CD4-positive, alpha-beta T cell (primary cell): Measurements from ENCODE around the gene WDR46. TPM values are rescaled to one million over a fixed set of nuclear protein-coding genes. Genes with fewer than 3 reads are reported as not detected.

Source experiments
- ATAC-seq: fragments of 200-7000 bp; cut with Tn5 transposase; one replicate; pipeline ENCODE4 v1.10.0; 2022; ENCODE audit warnings: mild to moderate bottlenecking; ENCODE audit not compliant: poor library complexity
- CTCF ChIA-PET: fragments of 350-600 bp; sonication (Branson Sonifier 250); formaldehyde crosslinking; loops from one replicate; lab custom pipeline; 2021; ENCODE audit warnings: antibody characterized with exemption, inconsistent platforms; lab: Charles Lee
- POLR2A ChIA-PET: fragments of 350-600 bp; sonication (Branson Sonifier 250); formaldehyde crosslinking; loops from one replicate; lab custom pipeline; 2021; ENCODE audit warnings: antibody characterized with exemption, inconsistent platforms; lab: Charles Lee
- DNase-seq, 14 experiments: peaks; one replicate each; pipeline ENCODE4 v3.0.0-alpha.2; 2013 to 2020; ENCODE audit warnings: mixed read lengths in 2 of 14
- H3K27ac ChIP-seq, 2 donors: one replicate each; pipeline versions ENCODE4 v1.5.1 to v1.7.0; 2013; ENCODE audit warnings: low read length in 2 of 2, low read depth in 1 of 2, mild to moderate bottlenecking in 1 of 2
- H3K27me3 ChIP-seq, 2 experiments: 1 replicate in 1 of 2; 2 replicates in 1 of 2; pipeline versions ENCODE4 v1.6.1 to v1.7.0; 2013; ENCODE audit warnings: low read length in 2 of 2, control low read depth in 1 of 2, mild to moderate bottlenecking in 1 of 2, moderate library complexity in 1 of 2; ENCODE audit not compliant: insufficient read depth in 2 of 2, control insufficient read depth in 1 of 2
- H3K36me3 ChIP-seq: one replicate; pipeline ENCODE4 v1.6.1; 2013; ENCODE audit warnings: low read length, control low read depth; ENCODE audit not compliant: insufficient read depth
- H3K4me1 ChIP-seq: one replicate; pipeline ENCODE4 v1.6.1; 2013; ENCODE audit warnings: low read length, control low read depth; ENCODE audit not compliant: insufficient read depth
- H3K4me3 ChIP-seq: one replicate; pipeline ENCODE4 v1.5.1; 2013; ENCODE audit warnings: mild to moderate bottlenecking, low read length, moderate library complexity
- H3K9me3 ChIP-seq, 2 experiments: 1 replicate in 1 of 2; 2 replicates in 1 of 2; pipeline versions ENCODE4 v1.6.1 to v1.7.0; 2013; ENCODE audit warnings: low read length in 2 of 2, mild to moderate bottlenecking in 2 of 2, control low read depth in 1 of 2, moderate library complexity in 1 of 2; ENCODE audit not compliant: control insufficient read depth in 1 of 2, insufficient read depth in 1 of 2
- H3K27ac Mint-ChIP-seq: one replicate; pipeline ENCODE4 v1.8.0; 2020; ENCODE audit warnings: mixed read lengths
- H3K27me3 Mint-ChIP-seq: one replicate; pipeline ENCODE4 v1.8.0; 2021; ENCODE audit warnings: mixed read lengths
- H3K36me3 Mint-ChIP-seq: one replicate; pipeline ENCODE4 v1.8.0; 2021; ENCODE audit warnings: low read depth, mixed read lengths
- H3K4me1 Mint-ChIP-seq: one replicate; pipeline ENCODE4 v1.8.0; 2021; ENCODE audit warnings: low read depth, mixed read lengths
- H3K4me3 Mint-ChIP-seq: one replicate; pipeline ENCODE4 v1.8.0; 2020; ENCODE audit warnings: mild to moderate bottlenecking, mixed read lengths
- H3K9me3 Mint-ChIP-seq: one replicate; pipeline ENCODE4 v1.8.0; 2020; ENCODE audit warnings: mixed read lengths
- intact Hi-C, 2 experiments: fragments of 100-400 bp; cut with DNase I in 1 of 2; cut with micrococcal nuclease in 1 of 2; formaldehyde crosslinking; loops; one replicate each; pipeline versions ENCODE4 v1.15.1 to v1.9.0; 2023 to 2025; cut with DNase I, micrococcal nuclease
- total RNA-seq, 174 experiments: library from RNA in 2 of 174; stranded (reverse) in 2 of 174; gene quantifications; one replicate each; pipeline ENCODE4 v1.2.3 and lab custom pipeline; 2021 to 2026
- TF ChIP-seq, protein P1 (sequence below): fragments of 200-600 bp; IDR thresholded peaks from one replicate; pipeline ENCODE4 v1.8.0; 2022; ENCODE audit warnings: antibody characterized with exemption, mild to moderate bottlenecking

The WDR46 gene
- total RNA-seq, 2 experiments from 2014 or later = 13.6 to 15.8 TPM

DNA sequence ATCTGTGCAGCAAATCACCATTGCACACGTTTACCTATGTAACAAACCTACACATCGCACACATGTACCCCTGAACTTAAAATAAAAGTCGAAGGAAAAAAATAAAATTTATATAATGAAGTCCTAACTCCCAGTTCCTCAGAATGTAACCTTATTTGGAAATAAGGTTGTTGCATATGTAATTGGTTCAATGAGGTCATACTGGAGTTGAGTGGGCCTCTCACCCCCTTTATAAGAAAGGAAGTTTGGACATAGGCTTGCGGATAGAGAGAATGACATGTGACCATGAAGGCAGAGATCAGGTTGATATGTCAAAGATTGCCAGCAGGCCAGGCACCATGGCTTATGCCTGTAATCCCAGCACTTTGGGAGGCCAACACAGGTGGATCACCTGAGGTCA, 44.6 kb upstream of the WDR46 start:
- Mint-ChIP-seq H3K4me1 (peaks cover 5% of the 10 kb centered on the region), H3K4me3 (no peak overlapping the region), H3K27me3 (no peaks in the 10 kb centered on the region), H3K9me3 (no peaks in the 10 kb centered on the region), H3K27ac (no peak overlapping the region), H3K36me3 (no peaks in the 10 kb centered on the region)
- Histone ChIP-seq H3K36me3 (no peaks in the 10 kb centered on the region), H3K4me1 (peaks cover 7% of the 10 kb centered on the region), H3K9me3 (no peaks in the 10 kb centered on the region), H3K27me3 (no peaks in the 10 kb centered on the region), H3K4me3 (no peak overlapping the region), H3K27ac (no peak overlapping the region)
- DNase-seq (no peak), ATAC-seq (no peak)
- CTCF ChIA-PET = no interaction called here
- TF ChIP-seq, protein P1, sequence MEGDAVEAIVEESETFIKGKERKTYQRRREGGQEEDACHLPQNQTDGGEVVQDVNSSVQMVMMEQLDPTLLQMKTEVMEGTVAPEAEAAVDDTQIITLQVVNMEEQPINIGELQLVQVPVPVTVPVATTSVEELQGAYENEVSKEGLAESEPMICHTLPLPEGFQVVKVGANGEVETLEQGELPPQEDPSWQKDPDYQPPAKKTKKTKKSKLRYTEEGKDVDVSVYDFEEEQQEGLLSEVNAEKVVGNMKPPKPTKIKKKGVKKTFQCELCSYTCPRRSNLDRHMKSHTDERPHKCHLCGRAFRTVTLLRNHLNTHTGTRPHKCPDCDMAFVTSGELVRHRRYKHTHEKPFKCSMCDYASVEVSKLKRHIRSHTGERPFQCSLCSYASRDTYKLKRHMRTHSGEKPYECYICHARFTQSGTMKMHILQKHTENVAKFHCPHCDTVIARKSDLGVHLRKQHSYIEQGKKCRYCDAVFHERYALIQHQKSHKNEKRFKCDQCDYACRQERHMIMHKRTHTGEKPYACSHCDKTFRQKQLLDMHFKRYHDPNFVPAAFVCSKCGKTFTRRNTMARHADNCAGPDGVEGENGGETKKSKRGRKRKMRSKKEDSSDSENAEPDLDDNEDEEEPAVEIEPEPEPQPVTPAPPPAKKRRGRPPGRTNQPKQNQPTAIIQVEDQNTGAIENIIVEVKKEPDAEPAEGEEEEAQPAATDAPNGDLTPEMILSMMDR = no peak
- POLR2A ChIA-PET = interaction anchor here (1.4 kb wide), 1 partner anchor 16 kb away, joined by 3 read pairs; the partner anchor contains the start of gene ZBTB22
- intact Hi-C loops = no loop called here

DNA sequence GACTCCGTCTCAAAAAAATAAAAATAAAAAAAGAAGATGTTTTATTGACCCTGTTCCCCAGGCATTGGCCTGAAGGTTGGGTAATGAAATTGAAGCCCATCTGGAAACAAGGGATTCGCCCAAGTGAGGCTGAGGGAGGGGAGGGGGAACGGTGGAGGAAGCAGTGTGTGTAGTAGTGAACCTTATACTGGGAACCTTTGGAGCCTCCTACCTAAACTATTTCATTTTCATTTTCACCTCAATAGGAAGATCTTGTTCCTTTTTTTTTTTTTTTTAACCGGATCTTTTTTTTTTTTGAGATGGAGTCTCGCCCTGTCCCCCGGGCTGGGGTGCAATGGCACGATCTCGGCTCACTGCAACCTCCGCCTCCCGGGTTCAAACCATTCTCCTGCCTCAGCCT, 41.7 kb upstream of the WDR46 start:
- H3K4me1 Mint-ChIP-seq = peaks cover 4% of the 10 kb centered on the region
- no peaks in the 10 kb centered on the region for H3K27me3 Mint-ChIP-seq
- DNase-seq (no peak), ATAC-seq (no peak)
- Histone ChIP-seq H3K9me3 (no peaks in the 10 kb centered on the region), H3K4me1 (peaks cover 7% of the 10 kb centered on the region), H3K27me3 (no peaks in the 10 kb centered on the region), H3K36me3 (no peaks in the 10 kb centered on the region), H3K27ac (no peak overlapping the region), H3K4me3 (no peak overlapping the region)
- CTCF ChIA-PET = no interaction called here
- H3K36me3 Mint-ChIP-seq = no peaks in the 10 kb centered on the region
- no peak overlapping the region for H3K4me3 Mint-ChIP-seq
- intact Hi-C loops = no loop called here
- no peaks in the 10 kb centered on the region for H3K9me3 Mint-ChIP-seq
- TF ChIP-seq, protein P1 = no peak
- H3K27ac Mint-ChIP-seq = no peak overlapping the region
- POLR2A ChIA-PET = interaction anchor here (1.0 kb wide), 1 partner anchor 13 kb away, joined by 3 read pairs; no protein-coding TSS in a partner anchor

DNA sequence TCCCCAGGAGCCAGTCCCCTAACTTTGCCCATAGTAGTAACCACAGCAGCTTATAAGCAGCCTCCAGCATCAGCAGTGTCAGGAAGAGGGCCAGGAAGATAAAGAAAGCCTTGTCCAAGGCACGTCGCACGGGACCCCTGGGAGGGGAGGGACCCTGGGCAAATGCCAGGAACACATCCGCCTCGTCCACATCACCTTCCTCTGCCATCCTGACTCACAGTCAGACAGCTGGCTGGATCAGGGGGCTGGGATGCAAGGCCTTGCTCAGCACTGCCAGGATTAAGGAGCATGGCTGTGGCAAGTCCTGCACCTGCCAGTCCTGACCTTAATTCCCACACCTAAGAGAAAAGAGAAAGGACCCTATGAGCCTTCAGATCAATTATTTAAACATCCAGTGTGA, 40.0 kb upstream of the WDR46 start:
- H3K27me3 Mint-ChIP-seq = no peaks in the 10 kb centered on the region
- no peaks in the 10 kb centered on the region for H3K36me3 Mint-ChIP-seq

More for the DNA sequence above, 40.0 kb upstream of the WDR46 start:
- Mint-ChIP-seq H3K27ac (no peak overlapping the region), H3K9me3 (no peaks in the 10 kb centered on the region), H3K4me3 (no peak overlapping the region), H3K4me1 (peaks cover 3% of the 10 kb centered on the region)
- H3K27me3 ChIP-seq = no peaks in the 10 kb centered on the region
- H3K36me3 ChIP-seq = no peaks in the 10 kb centered on the region
- TF ChIP-seq, protein P1 = no peak
- H3K4me3 ChIP-seq = no peak overlapping the region
- ChIA-PET CTCF (no interaction called here), POLR2A (interaction anchor here (0.6 to 1.5 kb wide), 2 partner anchors 11 to 15 kb away, joined by 3 to 7 read pairs; partner anchors contain the start of gene ZBTB22)
- intact Hi-C loops = no loop called here
- DNase-seq (no peak), ATAC-seq (no peak)
- H3K4me1 ChIP-seq = peaks cover 1% of the 10 kb centered on the region
- no peaks in the 10 kb centered on the region for H3K9me3 ChIP-seq
- H3K27ac ChIP-seq = no peak overlapping the region
